NCI-H1694 (cell line): ENCODE measurements around the gene APOBEC3H.

Source experiments
- DNase-seq: peaks from one replicate; lab custom pipeline; 2025; lab: John Stamatoyannopoulos, UW

APOBEC3H gene

GRCh38 chr22:39110631-39111561 is 13.9 kb downstream of the APOBEC3H start:
- no peak for DNase-seq

DNA sequence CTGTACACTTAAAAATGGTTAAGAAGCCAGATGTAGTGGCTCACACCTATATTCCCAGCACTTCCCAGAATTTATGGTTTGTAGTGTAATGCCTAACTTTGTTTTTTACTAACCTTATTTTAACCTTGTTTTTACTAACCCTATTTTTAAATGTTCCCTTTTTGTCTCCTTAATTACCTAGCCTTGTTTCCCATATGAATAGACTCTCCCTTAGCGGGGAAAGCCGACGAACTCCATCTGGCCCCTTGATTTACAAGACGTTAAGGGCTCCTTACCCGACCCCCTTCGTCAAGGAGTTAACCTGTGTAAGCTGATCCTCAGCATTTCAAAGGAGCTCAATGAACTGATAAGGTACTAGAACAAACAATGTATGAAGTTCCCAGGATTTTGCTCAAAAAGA is 17.1 kb downstream of the APOBEC3H start:
- DNase-seq, result no peak

DNA sequence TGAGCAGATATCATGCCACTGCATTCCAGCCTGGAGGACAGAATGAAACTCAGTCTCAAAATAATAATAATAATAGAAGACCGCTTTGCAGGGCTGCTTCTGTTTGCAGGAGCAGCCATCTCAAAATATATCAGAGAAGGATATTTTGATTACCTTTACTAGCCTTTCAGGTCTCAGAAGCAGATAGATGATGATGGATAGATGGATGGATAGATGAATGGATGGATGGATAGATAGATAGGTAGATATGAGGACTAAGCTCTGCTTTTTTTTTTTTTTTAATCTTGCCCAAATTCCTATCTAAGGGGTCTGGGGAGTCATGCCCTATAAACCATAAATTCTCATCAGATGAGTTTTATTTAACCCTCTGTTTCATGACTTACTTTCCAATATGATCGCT is 18.5 kb downstream of the APOBEC3H start:
- DNase-seq, result no peak

DNA sequence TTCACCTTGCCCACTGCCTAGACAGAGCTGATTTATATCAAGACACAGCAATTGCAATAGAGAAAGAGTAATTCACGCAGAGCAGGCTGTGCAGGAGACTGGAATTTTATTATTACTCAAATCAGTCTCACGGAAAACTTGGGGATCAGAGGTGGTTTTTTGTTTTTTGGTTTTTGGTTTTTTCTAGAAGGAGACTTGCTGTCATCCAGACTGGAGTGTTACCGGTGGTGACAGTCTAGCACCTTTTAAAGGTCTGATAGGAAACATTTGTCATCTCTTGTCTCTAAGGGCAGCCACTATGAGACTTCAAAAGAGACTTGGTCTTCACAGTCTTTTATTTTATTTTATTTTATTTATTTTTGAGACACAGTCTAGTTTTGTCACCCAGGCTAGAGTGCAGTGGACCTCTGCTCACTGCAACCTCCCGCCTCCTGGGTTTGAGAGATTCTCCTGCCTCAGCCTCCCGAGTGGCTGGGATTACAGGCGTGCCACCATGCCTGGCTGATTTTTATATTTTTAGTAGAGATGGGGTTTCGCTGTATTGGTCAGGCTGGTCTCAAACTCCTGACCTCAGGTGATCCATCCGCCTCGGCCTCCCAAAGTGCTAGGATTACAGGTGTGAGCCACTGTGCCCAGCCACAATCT is 19.1 kb downstream of the APOBEC3H start:
- DNase-seq, result no peak

GRCh38 chr22:39117585-39118191 is 20.6 kb downstream of the APOBEC3H start:
- no peak for DNase-seq

GRCh38 chr22:39120983-39121382 is 23.9 kb downstream of the APOBEC3H start:
- no peak for DNase-seq

DNA sequence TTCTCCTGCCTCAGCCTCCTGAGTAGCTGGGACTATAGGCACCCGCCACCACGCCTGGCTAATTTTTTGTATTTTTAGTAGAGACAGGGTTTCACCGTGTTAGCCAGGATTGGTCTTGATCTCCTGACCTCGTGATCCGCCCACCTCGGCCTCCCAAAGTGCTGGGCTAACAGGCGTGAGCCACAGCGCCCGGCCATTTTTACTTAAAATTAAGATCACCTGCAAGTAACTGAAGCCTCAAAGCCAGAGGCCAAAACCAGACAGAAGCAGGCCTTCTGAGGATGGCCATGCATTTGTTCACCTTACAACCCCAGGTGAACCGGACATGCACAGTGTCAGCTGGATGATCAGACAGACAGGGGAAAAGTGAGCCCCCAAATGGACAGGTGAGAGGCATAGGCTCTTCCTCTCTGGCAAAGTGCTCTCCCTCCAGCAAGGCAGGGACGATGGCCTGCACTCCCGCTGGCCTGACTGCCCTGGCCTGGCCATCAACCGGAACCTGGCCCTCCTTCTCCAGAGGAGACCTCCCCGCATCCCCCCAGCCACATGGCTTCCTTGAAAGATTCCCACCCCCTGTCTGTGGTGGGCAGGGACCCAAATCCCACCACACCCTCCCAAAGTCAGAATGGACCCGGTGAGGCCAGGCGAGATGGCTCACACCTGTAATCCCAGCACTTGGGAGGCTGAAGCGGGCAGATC is 25.9 kb downstream of the APOBEC3H start:
- DNase-seq, result no peak

DNA sequence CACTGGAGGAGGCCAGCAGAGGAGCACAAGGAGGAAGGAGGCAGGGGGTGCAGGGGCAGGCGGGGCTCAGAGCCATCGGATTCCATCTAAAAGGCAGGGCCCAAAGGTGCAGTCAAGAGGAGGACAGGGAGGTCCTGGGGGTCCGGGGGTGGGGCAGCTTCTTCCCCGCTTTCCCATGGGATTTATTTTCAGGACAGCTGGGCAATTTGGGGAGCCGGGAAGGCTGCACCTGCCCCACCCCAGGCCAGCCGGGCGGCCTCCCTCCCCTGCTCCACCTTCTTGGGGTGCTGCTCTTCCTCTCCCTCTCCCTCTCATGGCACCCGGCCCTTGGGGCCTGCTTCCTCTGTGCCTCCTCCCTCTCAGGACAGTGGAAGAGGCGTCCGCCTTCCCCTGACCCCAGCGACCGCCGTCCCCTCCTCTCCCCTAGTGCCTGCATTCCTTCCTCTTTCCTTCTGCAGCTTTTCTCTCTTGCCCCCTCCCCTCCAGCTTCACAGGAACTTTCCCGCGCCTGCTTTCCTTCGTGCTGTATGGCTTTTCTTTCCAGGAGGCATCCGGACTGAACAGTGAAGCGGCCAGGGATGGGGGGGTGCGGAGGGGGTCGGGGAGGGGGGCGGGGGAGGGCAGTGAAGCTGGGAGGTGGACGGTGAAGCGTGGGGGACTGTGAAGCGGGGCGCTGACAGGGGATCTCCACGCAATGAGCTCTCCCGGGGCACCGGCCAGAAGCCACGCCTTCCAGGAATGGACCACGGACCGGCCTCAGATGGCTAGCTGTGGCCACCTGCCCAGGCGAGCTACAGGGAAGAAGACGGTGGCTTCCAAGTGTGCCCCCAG is 26.9 kb downstream of the APOBEC3H start:
- DNase-seq, result no peak

- DNase-seq, result no peak
Measured at GRCh38 chr22:39125622-39126021, 28.6 kb downstream of the APOBEC3H start.

- DNase-seq, result no peak
Measured at GRCh38 chr22:39128508-39128907, 31.5 kb downstream of the APOBEC3H start.

DNA sequence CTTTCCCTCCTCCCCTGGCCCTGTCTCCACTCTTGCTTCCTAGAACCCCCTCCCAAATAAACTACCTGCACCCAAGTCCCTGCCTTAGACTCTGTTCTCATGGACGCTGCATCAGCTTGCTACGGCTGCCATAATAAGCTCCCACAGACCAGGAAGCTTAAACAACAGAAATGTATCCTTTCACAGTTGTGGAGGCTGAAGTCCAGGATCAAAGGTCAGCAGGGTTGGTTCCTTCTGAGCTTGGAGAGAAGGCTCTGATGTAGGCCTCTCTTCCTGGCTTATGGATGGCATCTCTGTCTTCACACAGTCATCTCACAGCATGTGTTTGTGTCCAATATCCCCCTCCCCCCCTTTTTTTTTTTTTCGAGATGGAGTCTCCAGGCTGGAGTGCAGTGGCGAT is 32.0 kb downstream of the APOBEC3H start:
- DNase-seq, result no peak

DNA sequence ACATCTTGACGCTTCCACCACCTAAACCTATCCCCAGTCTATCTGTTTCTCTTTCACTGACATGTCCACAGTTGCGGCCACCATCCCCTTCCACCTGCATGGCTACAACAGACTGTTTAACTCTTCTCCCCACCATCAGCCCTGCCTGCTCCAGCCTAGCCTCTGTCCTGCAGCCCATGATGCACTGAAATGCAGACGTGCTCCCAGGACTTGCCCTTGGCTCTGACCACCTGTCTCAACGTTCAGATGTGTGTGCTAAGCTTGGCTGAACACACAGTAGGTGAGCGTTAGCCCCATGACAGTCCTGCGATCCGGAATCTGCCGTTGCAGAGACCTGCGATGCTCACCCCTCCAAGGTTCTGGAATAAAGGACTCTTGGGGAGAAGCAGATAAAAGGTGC is 32.7 kb downstream of the APOBEC3H start:
- DNase-seq, result no peak

- no peak for DNase-seq
Measured at GRCh38 chr22:39130152-39130704, 33.2 kb downstream of the APOBEC3H start.

DNA sequence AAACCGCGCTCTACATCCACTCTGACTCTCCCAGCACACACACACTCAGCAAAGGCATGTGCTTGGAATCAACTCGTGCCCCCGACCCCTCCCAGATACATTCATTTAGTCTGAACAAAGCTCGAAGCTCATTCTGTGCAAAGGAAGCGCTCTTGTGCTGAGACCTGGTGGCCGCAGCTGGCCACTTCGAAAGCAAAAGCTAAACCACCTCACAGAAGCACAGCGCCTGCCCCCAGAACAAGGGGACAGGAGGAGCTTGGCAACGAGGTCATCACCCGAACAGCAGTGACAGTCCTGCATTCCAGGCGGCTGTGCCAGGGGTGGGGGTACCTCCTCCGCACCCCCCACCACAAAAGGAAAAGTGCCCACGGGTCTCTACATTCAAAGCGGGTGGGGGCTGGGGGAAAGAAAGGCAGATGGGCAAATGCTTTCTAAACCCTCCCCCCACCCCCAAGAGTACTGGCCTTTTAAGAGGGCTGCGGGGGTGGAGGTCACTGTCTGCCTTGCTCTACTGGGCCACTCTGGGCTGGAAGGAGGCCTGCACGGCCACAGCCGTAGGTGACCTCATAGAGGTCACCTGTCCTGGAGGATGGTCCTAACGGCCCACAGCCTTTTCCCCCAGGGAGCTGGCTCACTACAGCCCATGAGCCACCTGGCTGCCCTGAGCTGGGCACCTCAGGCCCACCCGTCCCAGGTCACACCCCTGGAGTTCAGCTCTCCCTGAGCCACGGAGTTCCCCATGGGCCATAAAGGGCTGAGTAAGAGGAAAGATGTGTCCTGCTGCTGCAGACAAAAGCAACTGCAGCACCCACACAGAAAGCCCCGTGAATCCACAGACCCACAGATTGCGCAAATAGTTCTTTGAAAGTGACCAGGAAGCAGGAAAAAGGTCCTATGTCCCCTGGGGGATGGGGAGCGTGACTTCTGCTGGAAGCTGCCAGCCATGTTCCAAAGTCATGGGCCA is 34.1 kb downstream of the APOBEC3H start:
- DNase-seq, result no peak

- DNase-seq, result no peak
Measured at GRCh38 chr22:39132281-39132680, 35.2 kb downstream of the APOBEC3H start.

DNA sequence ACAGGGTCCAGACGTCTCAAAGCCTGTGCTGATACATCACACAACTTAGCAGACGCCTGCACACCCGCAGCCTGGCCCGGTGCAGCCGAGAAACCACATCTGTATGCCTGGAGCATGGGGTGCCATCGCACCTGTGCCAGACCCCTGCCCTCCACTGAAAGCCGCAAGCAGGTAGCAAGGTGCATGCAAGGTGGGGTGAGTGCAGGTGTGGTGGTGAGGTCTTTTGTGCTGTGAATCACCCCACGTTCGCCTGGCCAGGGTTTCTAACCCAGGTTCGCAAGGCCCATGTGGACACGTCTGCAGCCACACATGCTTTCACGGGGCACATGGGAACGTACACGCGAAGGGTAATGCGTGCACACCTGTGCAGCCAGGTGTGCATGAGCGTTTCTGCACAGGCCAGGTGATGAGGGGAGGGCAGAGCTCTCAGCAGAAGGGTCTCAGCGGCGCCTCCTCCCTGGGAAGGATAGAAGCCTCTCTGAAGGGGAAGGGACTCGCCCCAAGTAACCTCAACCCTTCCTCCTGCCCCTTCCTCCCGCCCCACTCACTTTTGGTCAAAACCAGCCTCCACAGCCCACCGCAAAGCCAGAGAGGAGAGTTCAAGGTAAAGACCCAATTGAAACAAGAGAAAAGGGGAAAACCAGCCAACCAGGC is 36.0 kb downstream of the APOBEC3H start:
- DNase-seq, result no peak

DNA sequence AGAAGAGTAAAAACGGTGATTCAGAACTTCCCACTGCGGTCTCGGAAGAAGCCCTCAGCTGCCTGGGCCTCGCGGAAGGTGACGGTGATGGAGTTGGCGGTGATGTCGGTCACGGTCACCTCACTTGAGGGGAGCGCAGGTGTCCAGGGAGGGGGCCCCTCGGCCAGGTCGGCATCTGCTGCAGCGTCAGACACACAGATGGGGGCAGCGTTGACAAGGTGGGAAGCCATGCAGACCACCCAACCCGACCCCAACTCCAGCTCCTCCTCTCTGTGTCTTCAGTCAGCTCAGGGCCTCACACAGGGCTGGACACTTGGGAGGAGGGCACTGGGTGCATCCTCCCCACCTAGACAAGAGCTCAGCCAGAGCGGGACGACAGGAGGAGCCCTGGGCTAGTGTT is 36.8 kb downstream of the APOBEC3H start:
- DNase-seq, result no peak

- DNase-seq, result no peak
Measured at GRCh38 chr22:39134366-39135091, 37.5 kb downstream of the APOBEC3H start.
